HG02798 (cell line): ENCODE measurements around the gene SBF1.

Experiments used
- ATAC-seq: cut with Tn5 transposase; IDR thresholded peaks from one replicate; pipeline ENCODE4 v1.9.1; 2021; ENCODE audit warnings: mild to moderate bottlenecking; ENCODE audit not compliant: unreplicated experiment, poor library complexity

The SBF1 gene

GRCh38 chr22:50447576-50448551 is 27.0 kb downstream of the SBF1 start:
- ATAC-seq = no peak

- no peak for ATAC-seq
These were observed 27.9 kb downstream of the SBF1 start for GRCh38 chr22:50446708-50447575.

GRCh38 chr22:50445880-50446707 is 28.7 kb downstream of the SBF1 start:
- ATAC-seq = no peak

- ATAC-seq = no peak
These were observed 29.6 kb downstream of the SBF1 start for GRCh38 chr22:50445071-50445879.

- ATAC-seq = no peak
These were observed 30.2 kb downstream of the SBF1 start for GRCh38 chr22:50444663-50445062.

GRCh38 chr22:50443801-50444625 is 30.8 kb downstream of the SBF1 start:
- no peak for ATAC-seq

- ATAC-seq = no peak
These were observed 31.6 kb downstream of the SBF1 start for GRCh38 chr22:50443197-50443596.

- ATAC-seq = no peak
These were observed 33.3 kb downstream of the SBF1 start for GRCh38 chr22:50441428-50441993.

GRCh38 chr22:50440544-50441249 is 34.1 kb downstream of the SBF1 start:
- ATAC-seq = no peak

- no peak for ATAC-seq
These were observed 34.9 kb downstream of the SBF1 start for GRCh38 chr22:50439871-50440331.

GRCh38 chr22:50439314-50439870 is 35.4 kb downstream of the SBF1 start:
- no peak for ATAC-seq

- ATAC-seq = no peak
These were observed 36.2 kb downstream of the SBF1 start for GRCh38 chr22:50438305-50439275.

- ATAC-seq = no peak
These were observed 37.1 kb downstream of the SBF1 start for GRCh38 chr22:50437511-50438304.

- no peak for ATAC-seq
These were observed 37.9 kb downstream of the SBF1 start for GRCh38 chr22:50436841-50437341.
